H1 (cell line): ENCODE results near the gene IPO13. TPM values are rescaled to one million over a fixed set of nuclear protein-coding genes. Genes with fewer than 3 reads are reported as not detected.

Experiments
- CTCF ChIA-PET: fragments of 300-600 bp; sonication (Branson Sonifier 250); formaldehyde crosslinking; loops from one replicate; lab custom pipeline; 2021; ENCODE audit not compliant: partially characterized antibody; lab: Charles Lee
- POLR2A ChIA-PET: fragments of 300-600 bp; sonication (Branson Sonifier 250); formaldehyde crosslinking; loops from one replicate; lab custom pipeline; 2021; ENCODE audit warnings: inconsistent platforms; ENCODE audit not compliant: partially characterized antibody; lab: Charles Lee
- DNase-seq, 2 experiments: peaks; one replicate each; pipeline versions ENCODE4 v3.0.0 to v3.0.0-alpha.2; 2010 to 2022; ENCODE audit warnings: low spot score in 2 of 2, low read depth in 1 of 2, mixed read lengths in 1 of 2
- FAIRE-seq: peaks from 2 replicates; lab custom pipeline; 2011; peaks lifted over from hg19 to GRCh38; lab: Jason Lieb, UNC
- H2AFZ ChIP-seq: 2 replicates; pipeline ENCODE4 v1.8.1; 2012; ENCODE audit warnings: low read length, inconsistent platforms
- H2AK5ac ChIP-seq: 2 replicates; pipeline ENCODE4 v1.6.1; 2013; ENCODE audit warnings: low read depth, low read length
- H2BK120ac ChIP-seq: replicated peaks from 2 replicates; pipeline ENCODE3; 2013; ENCODE audit warnings: low read depth, low read length, inconsistent platforms
- H2BK12ac ChIP-seq: 2 replicates; pipeline ENCODE4 v1.6.1; 2013; ENCODE audit warnings: low read depth, low read length
- H2BK15ac ChIP-seq: 2 replicates; pipeline ENCODE4 v1.6.1; 2013; ENCODE audit warnings: low read length
- H2BK20ac ChIP-seq: 2 replicates; pipeline ENCODE4 v1.6.1; 2013; ENCODE audit warnings: low read length
- H2BK5ac ChIP-seq: 2 replicates; pipeline ENCODE4 v1.6.1; 2013; ENCODE audit warnings: low read depth, low read length
- H3K14ac ChIP-seq: 2 replicates; pipeline ENCODE4 v1.6.1; 2013; ENCODE audit warnings: inconsistent platforms; ENCODE audit not compliant: insufficient read length
- H3K18ac ChIP-seq: 2 replicates; pipeline ENCODE4 v1.6.1; 2013; ENCODE audit warnings: low read length; ENCODE audit errors: extremely low read depth
- H3K23ac ChIP-seq: 2 replicates; pipeline ENCODE4 v1.6.1; 2013; ENCODE audit warnings: inconsistent platforms; ENCODE audit not compliant: insufficient read length
- H3K23me2 ChIP-seq: 2 replicates; pipeline ENCODE4 v1.6.1; 2013; ENCODE audit warnings: low read depth, low read length
- H3K27ac ChIP-seq: 2 replicates; pipeline ENCODE4 v1.6.1; 2011; ENCODE audit warnings: low read depth, low read length, inconsistent platforms
- H3K27me3 ChIP-seq, 4 experiments: replicated peaks in 1 of 4; 1 replicate in 1 of 4; 2 replicates in 3 of 4; pipeline versions ENCODE4 v1.6.1 to v1.8.1; 2011 to 2013; ENCODE audit warnings: low read length in 3 of 4, mild to moderate bottlenecking in 3 of 4, inconsistent platforms in 2 of 4, mixed read lengths in 2 of 4, moderate library complexity in 1 of 4; ENCODE audit not compliant: control insufficient read depth in 3 of 4, insufficient read depth in 3 of 4; ENCODE audit errors: extremely low read depth in 1 of 4
- H3K36me3 ChIP-seq, 4 experiments: 2 replicates each; pipeline versions ENCODE4 v1.6.1 to v1.8.1; 2011 to 2013; ENCODE audit warnings: mild to moderate bottlenecking in 4 of 4, low read length in 3 of 4, moderate library complexity in 2 of 4, control low read depth in 1 of 4, inconsistent platforms in 1 of 4; ENCODE audit not compliant: insufficient read depth in 4 of 4, control insufficient read depth in 2 of 4
- H3K4ac ChIP-seq: replicated peaks from 2 replicates; pipeline ENCODE3; 2013; ENCODE audit warnings: low read length, low read depth, mixed read lengths, inconsistent platforms; ENCODE audit not compliant: insufficient read length
- H3K4me1 ChIP-seq, 4 experiments: replicated peaks in 1 of 4; 1 replicate in 1 of 4; 2 replicates in 3 of 4; pipeline versions ENCODE4 v1.6.1 to v1.8.1; 2011 to 2013; ENCODE audit warnings: low read length in 3 of 4, inconsistent platforms in 2 of 4, mixed read lengths in 1 of 4; ENCODE audit not compliant: insufficient read depth in 4 of 4, control insufficient read depth in 3 of 4
- H3K4me2 ChIP-seq, 2 experiments: 2 replicates each; pipeline versions ENCODE4 v1.6.1 to v1.8.1; 2011 to 2013; ENCODE audit warnings: low read depth in 2 of 2, low read length in 2 of 2, control low read depth in 1 of 2, inconsistent platforms in 1 of 2, mild to moderate bottlenecking in 1 of 2; ENCODE audit not compliant: insufficient read depth in 1 of 2
- H3K4me3 ChIP-seq, 4 experiments: fragments of 200-600, 300-600 bp in 1 of 4; sonication (generic), shearing (Covaris generic), sonication (Bioruptor Twin) in 1 of 4; 2 replicates each; pipeline versions ENCODE4 v1.5.1 to v1.8.1; 2011 to 2016; ENCODE audit warnings: low read length in 4 of 4, low read depth in 3 of 4, control low read depth in 2 of 4, inconsistent platforms in 2 of 4, mild to moderate bottlenecking in 2 of 4, mixed read lengths in 1 of 4, moderate library complexity in 1 of 4; ENCODE audit not compliant: insufficient read depth in 2 of 4; ENCODE audit errors: extremely low read depth in 1 of 4
- H3K56ac ChIP-seq: replicated peaks from 2 replicates; pipeline ENCODE3; 2013; ENCODE audit warnings: low read depth, mild to moderate bottlenecking, mixed read lengths, low read length, inconsistent platforms; ENCODE audit not compliant: insufficient read length
- H3K79me1 ChIP-seq: 2 replicates; pipeline ENCODE4 v1.6.1; 2013; ENCODE audit warnings: low read depth, low read length, control low read depth
- H3K79me2 ChIP-seq, 2 experiments: 2 replicates each; pipeline versions ENCODE4 v1.6.1 to v1.8.1; 2012 to 2013; ENCODE audit warnings: low read length in 2 of 2, mild to moderate bottlenecking in 2 of 2, inconsistent platforms in 1 of 2; ENCODE audit not compliant: insufficient read depth in 2 of 2, control insufficient read depth in 1 of 2
- H3K9ac ChIP-seq, 4 experiments: replicated peaks in 1 of 4; 1 replicate in 1 of 4; 2 replicates in 3 of 4; pipeline versions ENCODE4 v1.6.1 to v1.8.1; 2011 to 2013; ENCODE audit warnings: low read depth in 3 of 4, low read length in 3 of 4, control low read depth in 2 of 4, mild to moderate bottlenecking in 2 of 4, moderate library complexity in 2 of 4, inconsistent platforms in 1 of 4; ENCODE audit errors: extremely low read depth in 1 of 4
- H3K9me3 ChIP-seq, 2 experiments: 2 replicates each; pipeline versions ENCODE4 v1.6.1 to v1.8.1; 2012 to 2013; ENCODE audit warnings: mild to moderate bottlenecking in 2 of 2, moderate library complexity in 2 of 2, control low read depth in 1 of 2, inconsistent platforms in 1 of 2, low read depth in 1 of 2, low read length in 1 of 2, mixed read lengths in 1 of 2; ENCODE audit not compliant: insufficient read depth in 2 of 2
- H4K20me1 ChIP-seq, 2 experiments: replicated peaks in 1 of 2; 2 replicates each; pipeline versions ENCODE3 to v1.8.1; 2011 to 2013; ENCODE audit warnings: inconsistent platforms in 2 of 2, low read length in 2 of 2, mild to moderate bottlenecking in 1 of 2; ENCODE audit not compliant: insufficient read depth in 2 of 2, control insufficient read depth in 1 of 2
- H4K5ac ChIP-seq: 2 replicates; pipeline ENCODE4 v1.6.1; 2013; ENCODE audit warnings: low read length, low read depth, mixed read lengths, inconsistent platforms; ENCODE audit not compliant: insufficient read length
- H4K8ac ChIP-seq: 2 replicates; pipeline ENCODE4 v1.8.0; 2013; ENCODE audit warnings: mild to moderate bottlenecking, moderate library complexity, low read length, inconsistent platforms; ENCODE audit not compliant: insufficient read depth; ENCODE audit errors: extremely low read depth
- H4K91ac ChIP-seq: replicated peaks from 2 replicates; pipeline ENCODE3; 2013; ENCODE audit warnings: low read length, mixed read lengths, inconsistent platforms; ENCODE audit not compliant: insufficient read length
- EP300 ChIP-seq, 2 experiments: IDR thresholded peaks; 1 replicate in 1 of 2; 2 replicates in 1 of 2; pipeline ENCODE4 v1.6.1; 2011 to 2012; ENCODE audit warnings: low read depth in 2 of 2, low read length in 2 of 2, mild to moderate bottlenecking in 2 of 2, borderline replicate concordance in 1 of 2, inconsistent platforms in 1 of 2, moderate library complexity in 1 of 2
- PHF8 ChIP-seq: fragments of 200-600 bp; sonication (generic); conservative IDR thresholded peaks from 2 replicates; pipeline ENCODE4 v1.7.1; 2012; ENCODE audit warnings: low read depth, mild to moderate bottlenecking, inconsistent platforms, low read length, moderate library complexity
- WGBS, 2 experiments: shearing (Covaris generic) in 1 of 2; methylation state at CpG; one replicate each; pipeline versions ENCODE4 v1.1.6 to v1.1.7; 2013 to 2015; ENCODE audit warnings: low lambda C conversion rate in 2 of 2, mixed read lengths in 2 of 2, inconsistent platforms in 1 of 2, low coverage in 1 of 2, missing lambda C conversion rate in 1 of 2; ENCODE audit not compliant: insufficient replicate concordance in 2 of 2, insufficient coverage in 1 of 2, insufficient read length in 1 of 2; ENCODE audit errors: extremely low coverage in 1 of 2, missing lambda C conversion rate in 1 of 2; 5-methylcytosine and 5-hydroxymethylcytosine counted together
- polyA plus RNA-seq, 7 experiments: library from polyadenylated mRNA; depleted of rRNA in 3 of 7; stranded (reverse) in 5 of 7; unstranded in 2 of 7; fragments of >200 nt in 5 of 7; fragments of 200-250 nt in 2 of 7; gene quantifications; 1 replicate in 5 of 7; 2 replicates in 1 of 7; 4 replicates in 1 of 7; pipeline versions ENCODE4 v1.2.1 to v1.2.3, GENCODE V29; 2011 to 2013; ENCODE audit warnings: missing spikeins in 2 of 7, mixed read lengths in 2 of 7
- total RNA-seq: library from RNA; stranded (reverse); fragmentation: NEBNext Ultra II Directional; extraction: Animal tissue kit (Norgen Biotek cat#: 25700); gene quantifications from 2 replicates; pipeline ENCODE4 v1.2.1, GENCODE V29; 2021
- TF ChIP-seq, protein P1 (sequence below): IDR thresholded peaks from 2 replicates; pipeline ENCODE4 v1.6.1; 2011; ENCODE audit warnings: low read length, improper control_type of control experiment

IPO13 gene
- total and polyA plus RNA-seq, 2 of the 8 experiments (the other 6 are each of a cell fraction or from before 2014, with no cell fraction given) = 23.0 to 27.0 TPM

DNA sequence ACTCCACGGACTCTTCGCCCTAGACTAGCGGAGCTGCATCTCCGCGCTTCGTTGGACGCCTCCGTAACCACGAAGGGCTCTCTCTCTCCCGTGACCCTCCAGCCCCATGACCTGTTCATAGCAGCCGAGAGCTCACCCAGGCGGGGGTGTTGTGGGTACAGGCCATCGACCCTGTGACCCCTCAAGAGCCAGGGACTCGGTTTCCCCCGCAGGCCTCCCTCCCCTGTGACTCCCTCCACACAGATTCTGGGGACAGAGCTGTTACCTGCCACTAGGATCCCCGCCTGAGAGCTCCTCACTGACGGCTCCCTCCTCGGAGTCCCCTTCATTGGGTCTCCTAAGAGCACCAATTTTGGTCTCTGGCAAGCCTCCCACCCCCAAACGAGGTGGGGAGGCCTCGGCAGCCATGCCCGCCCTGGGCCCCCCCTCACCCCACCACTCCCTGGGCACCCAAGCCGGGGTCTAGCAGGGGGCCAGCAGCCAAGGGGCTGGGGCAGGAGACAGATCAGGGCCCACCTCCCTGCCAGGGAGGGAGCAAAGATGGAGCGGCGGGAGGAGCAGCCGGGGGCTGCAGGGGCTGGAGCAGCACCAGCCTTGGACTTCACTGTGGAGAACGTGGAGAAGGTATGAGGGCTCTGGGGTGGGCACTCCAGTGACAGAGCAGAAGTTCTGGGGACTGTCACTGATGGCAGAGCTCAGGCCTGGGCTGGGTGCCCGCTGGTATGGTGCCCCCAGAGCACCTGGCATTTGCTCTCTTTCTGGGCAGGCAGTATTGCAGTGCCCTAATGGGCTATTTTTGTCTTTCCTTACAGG, 517 bp downstream of the IPO13 start:
- Histone ChIP-seq H3K4me2 (peak overlapping the region; percentile 66 to 98), H3K23ac (no peak overlapping the region), H2BK5ac (peak overlapping the region; percentile 99), H2BK12ac (0 out of 2 replicates have a peak overlapping the region, but pooled peaks have one; percentile 95), H3K14ac (no peak overlapping the region), H3K27me3 (no peaks in the 10 kb centered on the region; a peak in 1 of 7 replicates), H2BK20ac (no peak overlapping the region), H3K79me1 (peaks cover 3% of the 10 kb centered on the region; the same call in 1 of the 2 replicates), H3K9me3 (no peaks in the 10 kb centered on the region), H4K91ac (peak overlapping the region; percentile 92), H3K56ac (no peak overlapping the region), H4K20me1 (peaks cover 0 to 4% of the 10 kb centered on the region in 2 experiments), H3K4me3 (peak overlapping the region; percentile 44 to 90 (median 76)), H3K79me2 (no peaks in the 10 kb centered on the region), H3K9ac (peak overlapping the region; percentile 51 to 98 (median 96); a peak in 6 of 7 replicates), H4K8ac (peak overlapping the region; percentile 100), H3K18ac (peak overlapping the region; percentile 96), H3K4ac (peak overlapping the region; percentile 57), H2AFZ (peak overlapping the region; percentile 61; the same call in 1 of the 2 replicates), H3K4me1 (peaks cover 0 to 17% (median 4%) of the 10 kb centered on the region in 4 experiments; a peak in 5 of 7 replicates), H3K36me3 (no peaks in the 10 kb centered on the region; a peak in 1 of 8 replicates), H2BK120ac (no peak overlapping the region), H3K23me2 (peaks cover 3% of the 10 kb centered on the region; the same call in 1 of the 2 replicates), H2AK5ac (no peak overlapping the region), H4K5ac (peak overlapping the region; percentile 45), H2BK15ac (peak overlapping the region; percentile 61; the same call in 1 of the 2 replicates), H3K27ac (peak overlapping the region; percentile 99; the same call in 1 of the 2 replicates)
- 23% methylated on average over 16 of the region's 27 CpGs; no CpG with 5 or more reads in 1 of the 2 experiments for WGBS, 2 experiments
- TF ChIP-seq EP300 (IDR thresholded peaks at IDR 0.05; ENCODE audit: borderline replicate concordance in 1 of 2, low read depth in 2 of 2, low read length in 2 of 2) (no peak), PHF8 (peak; percentile 70; the same call in 1 of the 2 replicates)
- TF ChIP-seq, protein P1, sequence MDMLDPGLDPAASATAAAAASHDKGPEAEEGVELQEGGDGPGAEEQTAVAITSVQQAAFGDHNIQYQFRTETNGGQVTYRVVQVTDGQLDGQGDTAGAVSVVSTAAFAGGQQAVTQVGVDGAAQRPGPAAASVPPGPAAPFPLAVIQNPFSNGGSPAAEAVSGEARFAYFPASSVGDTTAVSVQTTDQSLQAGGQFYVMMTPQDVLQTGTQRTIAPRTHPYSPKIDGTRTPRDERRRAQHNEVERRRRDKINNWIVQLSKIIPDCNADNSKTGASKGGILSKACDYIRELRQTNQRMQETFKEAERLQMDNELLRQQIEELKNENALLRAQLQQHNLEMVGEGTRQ = no peak
- DNase-seq (no peak), FAIRE-seq (no peak)
- ChIA-PET CTCF (interaction anchor here (0.7 to 10.8 kb wide), 15 partner anchors 9 to 548 kb away, joined by 3 to 151 read pairs (median 4); partner anchors contain the start of genes ARTN and DPH2), POLR2A (interaction anchor here (0.8 to 6.8 kb wide), 14 partner anchors 8 to 293 kb away, joined by 3 to 29 read pairs (median 4); partner anchors contain the start of genes ATP6V0B, B4GALT2, CCDC24 and DPH2)
